SK-N-SH treated with all-trans-retinoic acid at 6 μM for 48 hours (cell line): Measurements from ENCODE around the gene RENBP.

Source experiments
- ATAC-seq: fragments of 200-7000 bp; cut with Tn5 transposase; 3 replicates; pipeline ENCODE4 v1.9.1; 2020; ENCODE audit warnings: mild to moderate bottlenecking, moderate library complexity
- ARNTL ChIP-seq: fragments of 450-650 bp; formaldehyde crosslinking; IDR thresholded peaks from 2 replicates; pipeline ENCODE4 v1.5.0; 2020; ENCODE audit warnings: low read depth, mild to moderate bottlenecking, moderate library complexity, borderline replicate concordance
- BACH2 ChIP-seq: fragments of 250-450 bp; sonication (Bioruptor Pico); IDR thresholded peaks from 2 replicates; pipeline ENCODE4 v1.9.0; 2021; ENCODE audit warnings: mild to moderate bottlenecking, borderline replicate concordance
- CSRNP3 ChIP-seq: fragments of 250-450 bp; sonication (Bioruptor Pico); IDR thresholded peaks from 2 replicates; pipeline ENCODE4 v1.5.1; 2021; ENCODE audit warnings: mild to moderate bottlenecking, moderate library complexity
- ISL1 ChIP-seq: fragments of 250-450 bp; sonication (Bioruptor Pico); IDR thresholded peaks from 2 replicates; pipeline ENCODE4 v2.1.2; 2022; ENCODE audit warnings: mild to moderate bottlenecking, moderate library complexity
- OSR1 ChIP-seq: fragments of 250-450 bp; sonication (Bioruptor Pico); IDR thresholded peaks from 2 replicates; pipeline ENCODE4 v1.8.0; 2022; ENCODE audit warnings: moderate library complexity, mild to moderate bottlenecking, inconsistent platforms
- POU6F1 ChIP-seq: fragments of 250-450 bp; sonication (Bioruptor Pico); IDR thresholded peaks from 2 replicates; pipeline ENCODE4 v1.8.0; 2021; ENCODE audit warnings: low read depth, mild to moderate bottlenecking, moderate library complexity, borderline replicate concordance
- PPARA ChIP-seq: fragments of 250-450 bp; sonication (Bioruptor Pico); IDR thresholded peaks from 2 replicates; pipeline ENCODE4 v1.5.0; 2020; ENCODE audit warnings: mild to moderate bottlenecking, borderline replicate concordance
- RARB ChIP-seq: fragments of 250-450 bp; sonication (Bioruptor Pico); IDR thresholded peaks from 2 replicates; pipeline ENCODE4 v1.8.0; 2021; ENCODE audit warnings: mild to moderate bottlenecking, moderate library complexity
- SNAI2 ChIP-seq: fragments of 250-450 bp; sonication (Bioruptor Pico); IDR thresholded peaks from 2 replicates; pipeline ENCODE4 v1.5.0; 2020; ENCODE audit warnings: mild to moderate bottlenecking, moderate library complexity
- TCF4 ChIP-seq: fragments of 250-450 bp; sonication (Bioruptor Pico); IDR thresholded peaks from 2 replicates; pipeline ENCODE4 v1.8.0; 2021; ENCODE audit warnings: mild to moderate bottlenecking, moderate library complexity, borderline replicate concordance
- ZC3H10 ChIP-seq: fragments of 250-450 bp; sonication (Bioruptor Pico); IDR thresholded peaks from 2 replicates; pipeline ENCODE4 v1.5.1; 2021; ENCODE audit warnings: mild to moderate bottlenecking, moderate library complexity
- ZFP30 ChIP-seq: fragments of 450-650 bp; formaldehyde crosslinking; IDR thresholded peaks from 2 replicates; pipeline ENCODE4 v1.5.0; 2022; ENCODE audit warnings: mild to moderate bottlenecking, moderate library complexity
- ZNF565 ChIP-seq: fragments of 450-650 bp; formaldehyde crosslinking; conservative IDR thresholded peaks from 2 replicates; pipeline ENCODE4 v1.5.0; 2020; ENCODE audit warnings: low read depth, mild to moderate bottlenecking, moderate library complexity
- ZNF70 ChIP-seq: fragments of 450-650 bp; formaldehyde crosslinking; IDR thresholded peaks from 2 replicates; pipeline ENCODE4 v1.5.0; 2020; ENCODE audit warnings: mild to moderate bottlenecking, moderate library complexity
- ZNF8 ChIP-seq: fragments of 450-650 bp; formaldehyde crosslinking; IDR thresholded peaks from 2 replicates; pipeline ENCODE4 v1.5.0; 2020; ENCODE audit warnings: mild to moderate bottlenecking, moderate library complexity
- TF ChIP-seq, protein P1 (sequence below): fragments of 250-450 bp; sonication (Bioruptor Pico); IDR thresholded peaks from 2 replicates; pipeline ENCODE4 v1.5.1; 2020; ENCODE audit warnings: low read depth, mild to moderate bottlenecking, moderate library complexity
- TF ChIP-seq, protein P2 (sequence below): fragments of 250-450 bp; sonication (Bioruptor Pico); IDR thresholded peaks from 2 replicates; pipeline ENCODE4 v1.5.0; 2020; ENCODE audit warnings: mild to moderate bottlenecking, moderate library complexity

RENBP gene

DNA sequence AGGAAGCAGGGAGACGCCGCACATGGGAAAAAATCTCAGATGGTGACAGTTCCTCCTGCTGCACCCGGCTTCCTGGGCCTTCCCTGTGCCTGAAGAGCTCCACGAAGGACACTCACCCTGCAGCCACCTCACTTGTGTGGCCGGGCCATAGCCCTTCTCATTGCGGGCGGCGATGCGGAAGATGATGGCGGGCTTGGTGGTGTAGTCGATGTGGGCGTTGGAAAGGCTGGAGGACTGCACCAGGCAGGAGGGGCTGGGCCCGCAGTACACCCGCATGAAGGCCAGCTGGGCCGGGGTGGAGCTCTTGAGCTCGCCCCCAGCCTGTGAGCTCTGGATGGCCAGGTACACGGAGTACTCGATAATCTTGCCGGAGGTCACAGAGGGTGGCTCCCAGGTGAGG is 5.7 kb upstream of the RENBP start (continued):
- no peak for TF ChIP-seq ZFP30
- TF ChIP-seq ARNTL (CRISPR knock-in tag): no peak
- no peak for TF ChIP-seq ZNF565 (CRISPR knock-in tag)

DNA sequence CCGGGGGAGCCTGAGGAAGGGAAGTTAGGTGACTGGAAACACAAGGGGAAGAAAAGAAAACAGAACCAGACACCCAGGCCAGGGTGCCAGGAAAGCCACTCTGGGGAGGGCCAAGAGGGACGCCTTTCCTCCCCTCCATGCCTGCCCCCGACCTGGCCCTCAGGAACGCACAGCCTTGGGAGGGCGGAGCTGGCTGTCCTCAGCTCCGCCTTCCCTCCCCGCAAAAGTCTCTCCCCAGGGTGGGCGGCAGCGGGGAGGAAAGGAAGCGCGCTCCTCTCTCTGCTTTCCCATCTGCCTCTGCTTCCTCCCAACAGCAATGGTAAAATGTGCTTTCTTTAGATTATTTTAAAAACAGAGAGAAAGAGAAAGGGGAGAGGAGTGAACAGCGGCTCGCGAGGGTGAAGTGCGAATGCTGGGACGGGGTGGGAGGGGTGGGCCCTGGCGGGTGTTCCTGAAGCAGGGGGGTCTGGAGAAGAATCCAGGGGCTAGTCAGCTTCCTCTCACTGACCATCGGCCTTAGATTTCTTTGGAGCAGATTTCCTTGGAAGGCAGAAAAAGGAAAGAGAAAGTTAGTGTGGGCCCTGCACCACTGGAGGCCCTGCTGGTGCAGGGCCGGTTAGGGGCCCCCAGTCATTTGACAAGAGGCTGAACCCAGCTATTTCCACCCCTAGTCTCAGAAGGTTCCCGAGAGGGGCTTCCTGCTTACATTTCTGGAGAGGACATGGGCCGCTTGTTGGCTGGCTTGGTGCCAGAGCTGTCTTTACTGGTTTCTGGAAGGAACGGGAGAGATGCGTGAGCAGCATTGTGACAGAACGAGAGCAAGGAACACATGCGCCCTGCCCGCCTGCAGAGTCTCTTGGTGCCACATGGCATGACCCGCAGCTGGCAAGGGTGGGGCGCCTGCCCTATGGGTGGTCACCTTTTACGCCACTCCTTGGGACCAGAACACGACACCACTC is 4.7 kb upstream of the RENBP start:
- no peak for TF ChIP-seq RARB (CRISPR knock-in tag)
- TF ChIP-seq SNAI2 (CRISPR knock-in tag): no peak
- no peak for TF ChIP-seq ISL1 (CRISPR knock-in tag)
- no peak for TF ChIP-seq ZC3H10 (CRISPR knock-in tag)
- TF ChIP-seq, protein P1, sequence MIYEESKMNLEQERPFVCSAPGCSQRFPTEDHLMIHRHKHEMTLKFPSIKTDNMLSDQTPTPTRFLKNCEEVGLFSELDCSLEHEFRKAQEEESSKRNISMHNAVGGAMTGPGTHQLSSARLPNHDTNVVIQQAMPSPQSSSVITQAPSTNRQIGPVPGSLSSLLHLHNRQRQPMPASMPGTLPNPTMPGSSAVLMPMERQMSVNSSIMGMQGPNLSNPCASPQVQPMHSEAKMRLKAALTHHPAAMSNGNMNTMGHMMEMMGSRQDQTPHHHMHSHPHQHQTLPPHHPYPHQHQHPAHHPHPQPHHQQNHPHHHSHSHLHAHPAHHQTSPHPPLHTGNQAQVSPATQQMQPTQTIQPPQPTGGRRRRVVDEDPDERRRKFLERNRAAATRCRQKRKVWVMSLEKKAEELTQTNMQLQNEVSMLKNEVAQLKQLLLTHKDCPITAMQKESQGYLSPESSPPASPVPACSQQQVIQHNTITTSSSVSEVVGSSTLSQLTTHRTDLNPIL (CRISPR knock-in tag): no peak
- no peak for TF ChIP-seq TCF4 (CRISPR knock-in tag)
- ATAC-seq: no peak

DNA sequence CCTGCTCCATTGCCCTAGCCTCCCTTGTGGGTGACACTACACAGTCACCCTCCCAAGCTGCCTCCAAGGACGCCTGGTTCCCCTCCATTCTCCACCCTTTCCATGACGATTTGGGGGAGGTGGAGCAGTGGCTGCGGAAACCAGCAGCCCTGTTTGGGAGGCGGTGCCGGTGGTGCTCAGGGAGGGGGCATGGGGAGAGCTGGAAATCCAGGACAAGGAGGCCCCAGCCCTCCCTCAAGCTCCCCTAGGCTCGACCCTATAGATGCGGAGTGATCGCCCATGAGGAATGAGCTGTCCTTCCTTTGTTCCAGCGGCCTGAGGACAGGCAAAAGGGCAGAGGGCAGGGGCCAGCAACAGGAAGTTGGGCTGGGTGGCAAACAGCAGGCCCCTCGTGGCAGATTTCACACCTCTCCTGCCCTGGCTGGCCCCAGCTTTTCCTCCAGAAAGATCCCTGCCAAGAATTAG is 3.6 kb upstream of the RENBP start:
- no peak for TF ChIP-seq TCF4 (CRISPR knock-in tag)
- TF ChIP-seq POU6F1 (CRISPR knock-in tag): no peak
- no peak for TF ChIP-seq OSR1 (CRISPR knock-in tag)
- TF ChIP-seq, protein P1 (CRISPR knock-in tag): no peak
- TF ChIP-seq, protein P2, sequence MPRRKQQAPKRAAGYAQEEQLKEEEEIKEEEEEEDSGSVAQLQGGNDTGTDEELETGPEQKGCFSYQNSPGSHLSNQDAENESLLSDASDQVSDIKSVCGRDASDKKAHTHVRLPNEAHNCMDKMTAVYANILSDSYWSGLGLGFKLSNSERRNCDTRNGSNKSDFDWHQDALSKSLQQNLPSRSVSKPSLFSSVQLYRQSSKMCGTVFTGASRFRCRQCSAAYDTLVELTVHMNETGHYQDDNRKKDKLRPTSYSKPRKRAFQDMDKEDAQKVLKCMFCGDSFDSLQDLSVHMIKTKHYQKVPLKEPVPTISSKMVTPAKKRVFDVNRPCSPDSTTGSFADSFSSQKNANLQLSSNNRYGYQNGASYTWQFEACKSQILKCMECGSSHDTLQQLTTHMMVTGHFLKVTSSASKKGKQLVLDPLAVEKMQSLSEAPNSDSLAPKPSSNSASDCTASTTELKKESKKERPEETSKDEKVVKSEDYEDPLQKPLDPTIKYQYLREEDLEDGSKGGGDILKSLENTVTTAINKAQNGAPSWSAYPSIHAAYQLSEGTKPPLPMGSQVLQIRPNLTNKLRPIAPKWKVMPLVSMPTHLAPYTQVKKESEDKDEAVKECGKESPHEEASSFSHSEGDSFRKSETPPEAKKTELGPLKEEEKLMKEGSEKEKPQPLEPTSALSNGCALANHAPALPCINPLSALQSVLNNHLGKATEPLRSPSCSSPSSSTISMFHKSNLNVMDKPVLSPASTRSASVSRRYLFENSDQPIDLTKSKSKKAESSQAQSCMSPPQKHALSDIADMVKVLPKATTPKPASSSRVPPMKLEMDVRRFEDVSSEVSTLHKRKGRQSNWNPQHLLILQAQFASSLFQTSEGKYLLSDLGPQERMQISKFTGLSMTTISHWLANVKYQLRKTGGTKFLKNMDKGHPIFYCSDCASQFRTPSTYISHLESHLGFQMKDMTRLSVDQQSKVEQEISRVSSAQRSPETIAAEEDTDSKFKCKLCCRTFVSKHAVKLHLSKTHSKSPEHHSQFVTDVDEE (CRISPR knock-in tag): no peak
- no peak for TF ChIP-seq PPARA (CRISPR knock-in tag)
- no peak for TF ChIP-seq CSRNP3 (CRISPR knock-in tag)
- TF ChIP-seq RARB (CRISPR knock-in tag): no peak
- TF ChIP-seq, all 23 proteins: peak for 0
- ATAC-seq: no peak

GRCh38 chrX:153947009-153947769 is 2.7 kb upstream of the RENBP start:
- peak; percentile 91 for ATAC-seq
- TF ChIP-seq, protein P2 (CRISPR knock-in tag): no peak
- TF ChIP-seq BACH2 (CRISPR knock-in tag) (no peak), ZNF8 (no peak), ZC3H10 (CRISPR knock-in tag) (no peak), ISL1 (CRISPR knock-in tag) (no peak), ZNF70 (CRISPR knock-in tag) (no peak), CSRNP3 (CRISPR knock-in tag) (no peak), RARB (CRISPR knock-in tag) (no peak)
